Measurements from ENCODE around the gene FRA10AC1.

DNA sequence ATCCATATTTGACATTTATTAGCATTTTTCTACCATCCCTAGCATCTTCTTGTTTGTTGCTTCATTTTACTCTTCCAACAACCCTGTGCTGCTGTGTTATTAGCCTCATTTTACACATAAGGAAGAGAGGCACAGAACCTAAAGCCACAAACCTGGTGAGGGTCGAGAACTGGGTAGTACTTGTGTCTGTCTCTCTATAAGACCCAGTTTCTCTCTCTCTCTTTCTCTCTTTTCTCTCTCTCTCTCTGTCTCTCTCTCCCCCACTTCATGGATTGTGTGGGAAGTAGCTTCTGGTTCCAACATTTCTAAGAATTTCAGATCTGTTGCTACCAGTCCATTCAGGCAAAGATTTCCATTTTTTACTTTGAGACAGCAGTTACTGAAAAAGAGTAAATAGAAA lies 1.4 kb upstream of the FRA10AC1 start:
- TF ChIP-seq POLR2A (IDR thresholded peaks at IDR 0.05; ENCODE audit: low read depth, low read length) = no peak
- no peak for TF ChIP-seq RFX5 (IDR thresholded peaks at IDR 0.05; ENCODE audit: low read depth, low read length)
- TF ChIP-seq, protein P1, sequence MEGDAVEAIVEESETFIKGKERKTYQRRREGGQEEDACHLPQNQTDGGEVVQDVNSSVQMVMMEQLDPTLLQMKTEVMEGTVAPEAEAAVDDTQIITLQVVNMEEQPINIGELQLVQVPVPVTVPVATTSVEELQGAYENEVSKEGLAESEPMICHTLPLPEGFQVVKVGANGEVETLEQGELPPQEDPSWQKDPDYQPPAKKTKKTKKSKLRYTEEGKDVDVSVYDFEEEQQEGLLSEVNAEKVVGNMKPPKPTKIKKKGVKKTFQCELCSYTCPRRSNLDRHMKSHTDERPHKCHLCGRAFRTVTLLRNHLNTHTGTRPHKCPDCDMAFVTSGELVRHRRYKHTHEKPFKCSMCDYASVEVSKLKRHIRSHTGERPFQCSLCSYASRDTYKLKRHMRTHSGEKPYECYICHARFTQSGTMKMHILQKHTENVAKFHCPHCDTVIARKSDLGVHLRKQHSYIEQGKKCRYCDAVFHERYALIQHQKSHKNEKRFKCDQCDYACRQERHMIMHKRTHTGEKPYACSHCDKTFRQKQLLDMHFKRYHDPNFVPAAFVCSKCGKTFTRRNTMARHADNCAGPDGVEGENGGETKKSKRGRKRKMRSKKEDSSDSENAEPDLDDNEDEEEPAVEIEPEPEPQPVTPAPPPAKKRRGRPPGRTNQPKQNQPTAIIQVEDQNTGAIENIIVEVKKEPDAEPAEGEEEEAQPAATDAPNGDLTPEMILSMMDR (conservative IDR thresholded peaks at IDR 0.05; ENCODE audit: low read depth, low read length) = no peak
- TF ChIP-seq, protein P2, sequence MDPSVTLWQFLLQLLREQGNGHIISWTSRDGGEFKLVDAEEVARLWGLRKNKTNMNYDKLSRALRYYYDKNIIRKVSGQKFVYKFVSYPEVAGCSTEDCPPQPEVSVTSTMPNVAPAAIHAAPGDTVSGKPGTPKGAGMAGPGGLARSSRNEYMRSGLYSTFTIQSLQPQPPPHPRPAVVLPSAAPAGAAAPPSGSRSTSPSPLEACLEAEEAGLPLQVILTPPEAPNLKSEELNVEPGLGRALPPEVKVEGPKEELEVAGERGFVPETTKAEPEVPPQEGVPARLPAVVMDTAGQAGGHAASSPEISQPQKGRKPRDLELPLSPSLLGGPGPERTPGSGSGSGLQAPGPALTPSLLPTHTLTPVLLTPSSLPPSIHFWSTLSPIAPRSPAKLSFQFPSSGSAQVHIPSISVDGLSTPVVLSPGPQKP (IDR thresholded peaks at IDR 0.05; ENCODE audit: borderline replicate concordance, low read depth, low read length) = no peak
- TF ChIP-seq CEBPB (IDR thresholded peaks at IDR 0.05; ENCODE audit: low read depth, low read length) = no peak
- no peak for TF ChIP-seq RAD21 (IDR thresholded peaks at IDR 0.05; ENCODE audit: low read length)
- TF ChIP-seq BHLHE40 (IDR thresholded peaks at IDR 0.05; ENCODE audit: low read depth, low read length) = no peak
- TF ChIP-seq FOS (IDR thresholded peaks at IDR 0.05; ENCODE audit: low read depth, low read length) = no peak
- TF ChIP-seq, protein P3, sequence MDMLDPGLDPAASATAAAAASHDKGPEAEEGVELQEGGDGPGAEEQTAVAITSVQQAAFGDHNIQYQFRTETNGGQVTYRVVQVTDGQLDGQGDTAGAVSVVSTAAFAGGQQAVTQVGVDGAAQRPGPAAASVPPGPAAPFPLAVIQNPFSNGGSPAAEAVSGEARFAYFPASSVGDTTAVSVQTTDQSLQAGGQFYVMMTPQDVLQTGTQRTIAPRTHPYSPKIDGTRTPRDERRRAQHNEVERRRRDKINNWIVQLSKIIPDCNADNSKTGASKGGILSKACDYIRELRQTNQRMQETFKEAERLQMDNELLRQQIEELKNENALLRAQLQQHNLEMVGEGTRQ (IDR thresholded peaks at IDR 0.05; ENCODE audit: low read depth, low read length) = no peak
